HCT116 (cell line): ENCODE data around the gene PKP2. TPM values are rescaled to one million over a fixed set of nuclear protein-coding genes. Genes with fewer than 3 reads are reported as not detected.

Experiments used
- ATAC-seq: fragments of 200-7000 bp; cut with Tn5 transposase; 2 replicates; pipeline ENCODE4 v1.9.1; 2020; ENCODE audit warnings: mild to moderate bottlenecking, moderate library complexity
- BruUV-seq: library from RNA; stranded (reverse); fragments of 400-500 nt; replicated peaks from 2 replicates; lab custom pipeline; 2021; lab: Mats Ljungman, UMichigan
- CTCF ChIA-PET: fragments of 300-600 bp; sonication (Branson Sonifier 250); formaldehyde crosslinking; loops from one replicate; lab custom pipeline; 2021; ENCODE audit warnings: antibody characterized with exemption; lab: Charles Lee
- POLR2A ChIA-PET: fragments of 300-600, 350-600 bp; sonication (Branson Sonifier 250); formaldehyde crosslinking; loops from one replicate; lab custom pipeline; 2021; ENCODE audit warnings: antibody characterized with exemption; lab: Charles Lee
- RAD21 ChIA-PET, 2 experiments: fragments of 300-600 bp; sonication (Branson Sonifier 250); formaldehyde crosslinking; loops; one replicate each; lab custom pipeline; 2023; ENCODE audit warnings: low total read pairs in 2 of 2; ENCODE audit not compliant: uncharacterized antibody in 2 of 2, unreplicated experiment in 2 of 2, low non-redundant PET in 1 of 2; lab: Charles Lee
- DNase-seq: peaks from one replicate; pipeline ENCODE4 v3.0.0-alpha.2; 2010; ENCODE audit warnings: low read depth, low spot score
- H2AFZ ChIP-seq: fragments of 200-600 bp; shearing (Covaris generic), sonication (generic); 2 replicates; pipeline ENCODE4 v1.6.1; 2017; ENCODE audit warnings: low read depth, mixed run types, mixed read lengths, antibody characterized with exemption, low read length; ENCODE audit not compliant: poor library complexity, severe bottlenecking
- H3K27ac ChIP-seq: 2 replicates; pipeline ENCODE4 v1.5.1; 2012; ENCODE audit warnings: low read depth, low read length
- H3K27me3 ChIP-seq: fragments of 200-600 bp; sonication (generic); 2 replicates; pipeline ENCODE4 v1.6.1; 2016; ENCODE audit warnings: mixed run types, low read length, mixed read lengths; ENCODE audit not compliant: insufficient read depth
- H3K36me3 ChIP-seq, 2 experiments: fragments of 200-500 bp in 1 of 2; fragments of 200-600 bp in 1 of 2; sonication (Bioruptor generic) in 1 of 2; sonication (generic) in 1 of 2; 2 replicates each; pipeline versions ENCODE4 v1.5.1 to v1.6.1; 2014 to 2016; ENCODE audit warnings: low read length in 2 of 2, inconsistent platforms in 1 of 2, mixed read lengths in 1 of 2, mixed run types in 1 of 2; ENCODE audit not compliant: insufficient read depth in 2 of 2, control insufficient read depth in 1 of 2
- H3K4me1 ChIP-seq, 2 experiments: fragments of 200-600 bp in 1 of 2; sonication (generic) in 1 of 2; 2 replicates each; pipeline versions ENCODE4 v1.5.1 to v1.6.1; 2012 to 2017; ENCODE audit warnings: low read length in 2 of 2, inconsistent platforms in 1 of 2, mild to moderate bottlenecking in 1 of 2, mixed read lengths in 1 of 2, mixed run types in 1 of 2, moderate library complexity in 1 of 2; ENCODE audit not compliant: insufficient read depth in 2 of 2, control insufficient read depth in 1 of 2
- H3K4me2 ChIP-seq: fragments of 200-600 bp; sonication (generic); 2 replicates; pipeline ENCODE4 v1.6.1; 2017; ENCODE audit warnings: mixed run types, low read length, mixed read lengths
- H3K4me3 ChIP-seq, 2 experiments: fragments of 200-600 bp in 1 of 2; sonication (generic) in 1 of 2; replicated peaks in 1 of 2; 2 replicates each; pipeline ENCODE4 v1.5.1; 2011 to 2016; ENCODE audit warnings: low read length in 2 of 2, control low read depth in 1 of 2, low read depth in 1 of 2, mild to moderate bottlenecking in 1 of 2, mixed read lengths in 1 of 2, mixed run types in 1 of 2
- H3K79me2 ChIP-seq: fragments of 200-600 bp; sonication (generic); 2 replicates; pipeline ENCODE4 v1.6.1; 2017; ENCODE audit warnings: mild to moderate bottlenecking, mixed run types, low read length, moderate library complexity, mixed read lengths; ENCODE audit not compliant: insufficient read depth
- H3K9ac ChIP-seq: fragments of 200-600 bp; sonication (generic); 2 replicates; pipeline ENCODE4 v1.6.1; 2016; ENCODE audit warnings: low read length, mixed read lengths
- H3K9me2 ChIP-seq: fragments of 200-600 bp; sonication (generic), shearing (Covaris generic); 2 replicates; pipeline ENCODE4 v1.6.1; 2017; ENCODE audit warnings: mixed run types, mild to moderate bottlenecking, moderate library complexity; ENCODE audit not compliant: insufficient read depth
- H3K9me3 ChIP-seq, 2 experiments: fragments of 200-500 bp in 1 of 2; fragments of 200-600 bp in 1 of 2; sonication (Bioruptor generic) in 1 of 2; sonication (generic) in 1 of 2; 2 replicates each; pipeline ENCODE4 v1.6.1; 2014 to 2017; ENCODE audit warnings: low read length in 2 of 2, mixed read lengths in 2 of 2, inconsistent platforms in 1 of 2, low read depth in 1 of 2, mild to moderate bottlenecking in 1 of 2, mixed run types in 1 of 2, moderate library complexity in 1 of 2; ENCODE audit not compliant: control insufficient read depth in 1 of 2, insufficient read depth in 1 of 2
- H4K20me1 ChIP-seq: fragments of 200-600 bp; sonication (generic), shearing (Covaris generic); 2 replicates; pipeline ENCODE4 v1.6.1; 2017; ENCODE audit warnings: mixed run types, mild to moderate bottlenecking, moderate library complexity; ENCODE audit not compliant: insufficient read depth
- CBX3 ChIP-seq: IDR thresholded peaks from 2 replicates; pipeline ENCODE4 v1.6.1; 2012; ENCODE audit warnings: low read depth
- CEBPB ChIP-seq: IDR thresholded peaks from 2 replicates; pipeline ENCODE4 v1.6.1; 2012; ENCODE audit warnings: low read depth
- CTCF ChIP-seq, 3 experiments: fragments of 200-600 bp in 1 of 3; sonication (generic) in 1 of 3; IDR thresholded peaks in 2 of 3; conservative IDR thresholded peaks in 1 of 3; 2 replicates each; pipeline ENCODE4 v1.5.1; 2012 to 2017; ENCODE audit warnings: low read depth in 2 of 3, low read length in 2 of 3, antibody characterized with exemption in 1 of 3, borderline replicate concordance in 1 of 3, control low read depth in 1 of 3, mild to moderate bottlenecking in 1 of 3, mixed read lengths in 1 of 3, mixed run types in 1 of 3, moderate library complexity in 1 of 3; ENCODE audit not compliant: insufficient read depth in 1 of 3
- EGR1 ChIP-seq: IDR thresholded peaks from 2 replicates; pipeline ENCODE4 v1.6.1; 2012; ENCODE audit warnings: low read depth
- ELF1 ChIP-seq: IDR thresholded peaks from 2 replicates; pipeline ENCODE4 v1.6.1; 2012; ENCODE audit warnings: low read depth, borderline replicate concordance
- EZH2 ChIP-seq: fragments of 200-600 bp; sonication (generic); IDR thresholded peaks from 2 replicates; pipeline ENCODE4 v1.6.1; 2017; ENCODE audit warnings: antibody characterized with exemption, mixed run types
- FOSL1 ChIP-seq: IDR thresholded peaks from 2 replicates; pipeline ENCODE4 v1.6.1; 2012; ENCODE audit warnings: low read depth
- JUND ChIP-seq: IDR thresholded peaks from 2 replicates; pipeline ENCODE4 v1.6.1; 2012
- POLR2A ChIP-seq: IDR thresholded peaks from 2 replicates; pipeline ENCODE4 v1.7.0; 2011; ENCODE audit warnings: borderline replicate concordance; ENCODE audit not compliant: insufficient read depth, insufficient read length; ENCODE audit errors: extremely low read depth
- SP1 ChIP-seq: IDR thresholded peaks from 2 replicates; pipeline ENCODE4 v1.6.1; 2012; ENCODE audit warnings: low read depth
- SRF ChIP-seq: IDR thresholded peaks from 2 replicates; pipeline ENCODE4 v1.6.1; 2012; ENCODE audit warnings: low read depth
- TCF7L2 ChIP-seq: IDR thresholded peaks from 2 replicates; pipeline ENCODE4 v1.7.0; 2011; ENCODE audit warnings: borderline replicate concordance, inconsistent platforms; ENCODE audit not compliant: insufficient read depth, insufficient read length; ENCODE audit errors: extremely low read depth
- YY1 ChIP-seq: IDR thresholded peaks from 2 replicates; pipeline ENCODE4 v1.6.1; 2011; ENCODE audit warnings: low read length, low read depth, moderate library complexity, mild to moderate bottlenecking; ENCODE audit not compliant: insufficient replicate concordance; ENCODE audit errors: extremely low read depth
- ZBTB33 ChIP-seq: IDR thresholded peaks from 2 replicates; pipeline ENCODE4 v1.6.1; 2011; ENCODE audit warnings: mild to moderate bottlenecking, low read length, moderate library complexity; ENCODE audit not compliant: insufficient replicate concordance; ENCODE audit errors: extremely low read depth
- ZNF274 ChIP-seq: fragments of 200-500 bp; sonication (Bioruptor generic); IDR thresholded peaks from 2 replicates; pipeline ENCODE4 v1.6.1; 2014; ENCODE audit warnings: mild to moderate bottlenecking, low read depth, low read length, inconsistent platforms
- intact Hi-C: fragments of 100-400 bp; cut with micrococcal nuclease; formaldehyde crosslinking; loops from 2 replicates; pipeline ENCODE4 v1.10.0; 2022
- total RNA-seq: library from RNA; stranded (reverse); gene quantifications from one replicate; pipeline ENCODE4 v1.2.1, GENCODE V29; 2021; ENCODE audit not compliant: unreplicated experiment

The PKP2 gene
- total RNA-seq, 1 experiment from 2014 or later, result 21.5 TPM

GRCh38 chr12:32821293-32821692, 75.3 kb downstream of the PKP2 start (continued):
- TF ChIP-seq SP1, result no peak
- TF ChIP-seq POLR2A, result no peak

- ChIA-PET POLR2A (no interaction called here), RAD21 (no interaction called here), CTCF (no interaction called here)
- Histone ChIP-seq H3K79me2 (no peaks in the 10 kb centered on the region), H3K36me3 (peaks cover 0 to 14% of the 10 kb centered on the region in 2 experiments; a peak in 2 of 4 replicates), H3K27me3 (no peaks in the 10 kb centered on the region), H3K9me3 (no peaks in the 10 kb centered on the region), H4K20me1 (no peaks in the 10 kb centered on the region), H3K4me1 (no peaks in the 10 kb centered on the region), H3K4me3 (no peak overlapping the region), H3K9ac (no peak overlapping the region), H3K27ac (no peak overlapping the region), H3K4me2 (no peak overlapping the region), H2AFZ (no peak overlapping the region), H3K9me2 (no peaks in the 10 kb centered on the region)
- TF ChIP-seq ZBTB33, result no peak
- no peak for TF ChIP-seq SRF
- TF ChIP-seq YY1, result no peak
- TF ChIP-seq EGR1, result no peak
- no peak for TF ChIP-seq EZH2
- TF ChIP-seq CBX3, result no peak
- TF ChIP-seq POLR2A, result no peak
- no peak for TF ChIP-seq CTCF (IDR thresholded peaks at IDR 0.05 in 2 of 3, conservative IDR thresholded peaks at IDR 0.05 in 1 of 3; ENCODE audit: borderline replicate concordance in 1 of 3, insufficient read depth in 1 of 3, low read depth in 2 of 3, low read length in 2 of 3)
- TF ChIP-seq CEBPB, result no peak
- TF ChIP-seq JUND, result no peak
- no peak for TF ChIP-seq ELF1
- TF ChIP-seq ZNF274, result no peak
- no peak for TF ChIP-seq TCF7L2
- TF ChIP-seq FOSL1, result no peak
- DNase-seq (no peak), ATAC-seq (no peak)
- BruUV-seq, result no TSS peak
- intact Hi-C loops, result no loop called here
Measured at GRCh38 chr12:32820376-32820931, 76.1 kb downstream of the PKP2 start.
